Measurements from ENCODE around the gene PBX3. TPM values are rescaled to one million over a fixed set of nuclear protein-coding genes. Genes with fewer than 3 reads are reported as not detected.

Gene PBX3
- total RNA-seq, 1 experiment from 2014 or later: 1.5 TPM

- Histone ChIP-seq H3K4me3 (ENCODE audit: low read depth, low read length, poor library complexity, severe bottlenecking) (no peak overlapping the region), H3K27me3 (replicated peaks; ENCODE audit: insufficient read depth, low read depth, low read length, poor library complexity) (peaks cover 99% of the 10 kb centered on the region), H3K36me3 (ENCODE audit: insufficient read depth, low read length, poor library complexity, severe bottlenecking) (no peaks in the 10 kb centered on the region), H3K4me1 (ENCODE audit: insufficient read depth, low read length, poor library complexity, severe bottlenecking) (peaks cover 9% of the 10 kb centered on the region), H3K9me3 (ENCODE audit: low read depth, low read length, poor library complexity, severe bottlenecking) (no peaks in the 10 kb centered on the region), H3K27ac (ENCODE audit: low read depth, low read length, poor library complexity, severe bottlenecking) (no peak overlapping the region)
- CTCF ChIA-PET: no interaction called here
- no peak for DNase-seq (ENCODE audit: low spot score)
- intact Hi-C loops (cut with micrococcal nuclease; ENCODE audit: unreplicated experiment): loop anchor here (10.0 kb wide), 1 partner anchor 205 kb away; no protein-coding TSS in a partner anchor
- TF ChIP-seq EZH2 (IDR thresholded peaks at IDR 0.05; ENCODE audit: borderline replicate concordance, low read depth, low read length, poor library complexity, severe bottlenecking) (no peak), CTCF (conservative IDR thresholded peaks at IDR 0.05; ENCODE audit: low read depth, low read length) (no peak)
- no TSS peak for BruUV-seq (replicated peaks)
- POLR2A ChIA-PET (ENCODE audit: low non-redundant PET): no interaction called here
Observed at GRCh38 chr9:125759764-125760129, 12.6 kb downstream of the PBX3 start.

GRCh38 chr9:125760537-125760936 is 13.4 kb downstream of the PBX3 start:
- intact Hi-C loops (cut with micrococcal nuclease; ENCODE audit: unreplicated experiment): loop anchor here (10.0 kb wide), 1 partner anchor 206 kb away; no protein-coding TSS in a partner anchor
- Histone ChIP-seq H3K27ac (ENCODE audit: low read depth, low read length, poor library complexity, severe bottlenecking) (no peak overlapping the region), H3K4me1 (ENCODE audit: insufficient read depth, low read length, poor library complexity, severe bottlenecking) (peaks cover 9% of the 10 kb centered on the region), H3K9me3 (ENCODE audit: low read depth, low read length, poor library complexity, severe bottlenecking) (no peaks in the 10 kb centered on the region), H3K27me3 (replicated peaks; ENCODE audit: insufficient read depth, low read depth, low read length, poor library complexity) (peaks cover 99% of the 10 kb centered on the region), H3K4me3 (ENCODE audit: low read depth, low read length, poor library complexity, severe bottlenecking) (no peak overlapping the region), H3K36me3 (ENCODE audit: insufficient read depth, low read length, poor library complexity, severe bottlenecking) (no peaks in the 10 kb centered on the region)
- no TSS peak for BruUV-seq (replicated peaks)
- POLR2A ChIA-PET (ENCODE audit: low non-redundant PET): no interaction called here
- TF ChIP-seq CTCF (conservative IDR thresholded peaks at IDR 0.05; ENCODE audit: low read depth, low read length) (no peak), EZH2 (IDR thresholded peaks at IDR 0.05; ENCODE audit: borderline replicate concordance, low read depth, low read length, poor library complexity, severe bottlenecking) (no peak)
- CTCF ChIA-PET: no interaction called here
- no peak for DNase-seq (ENCODE audit: low spot score)

GRCh38 chr9:125761676-125762450 is 14.7 kb downstream of the PBX3 start:
- Histone ChIP-seq H3K27me3 (replicated peaks; ENCODE audit: insufficient read depth, low read depth, low read length, poor library complexity) (peaks cover 95% of the 10 kb centered on the region), H3K9me3 (ENCODE audit: low read depth, low read length, poor library complexity, severe bottlenecking) (no peaks in the 10 kb centered on the region), H3K36me3 (ENCODE audit: insufficient read depth, low read length, poor library complexity, severe bottlenecking) (no peaks in the 10 kb centered on the region), H3K4me3 (ENCODE audit: low read depth, low read length, poor library complexity, severe bottlenecking) (no peak overlapping the region), H3K4me1 (ENCODE audit: insufficient read depth, low read length, poor library complexity, severe bottlenecking) (peaks cover 9% of the 10 kb centered on the region), H3K27ac (ENCODE audit: low read depth, low read length, poor library complexity, severe bottlenecking) (no peak overlapping the region)
- POLR2A ChIA-PET (ENCODE audit: low non-redundant PET): no interaction called here
- CTCF ChIA-PET: no interaction called here
- BruUV-seq (replicated peaks): no TSS peak
- DNase-seq (ENCODE audit: low spot score): no peak
- intact Hi-C loops (cut with micrococcal nuclease; ENCODE audit: unreplicated experiment): loop anchor here (10.0 kb wide), 1 partner anchor 207 kb away; no protein-coding TSS in a partner anchor
- no peak for TF ChIP-seq CTCF (conservative IDR thresholded peaks at IDR 0.05; ENCODE audit: low read depth, low read length)
- TF ChIP-seq EZH2 (IDR thresholded peaks at IDR 0.05; ENCODE audit: borderline replicate concordance, low read depth, low read length, poor library complexity, severe bottlenecking): no peak
